Activated naive CD4-positive, alpha-beta T cell (primary cell): ENCODE data around the gene IARS2.
A peak's percentile ranks its signal among the peaks of the same experiment; 100 is the strongest.
"Not testable (repeated sequence)": the region's sequence is repeated elsewhere in the genome, so short reads cannot be mapped to it uniquely, and the experiment has no call there.

ENCODE experiments used
- DNase-seq, 4 experiments: peaks; one replicate each; lab custom pipeline; 2025; lab: John Stamatoyannopoulos, UW

The IARS2 gene

GRCh38 chr1:220094016-220094911, at the start of gene IARS2:
IARS2 (plus strand) TSS chr1:220094132; CDS start chr1:220094217, 85 bp downstream.
- peak; percentile 63 to 94 (median 86) for DNase-seq

GRCh38 chr1:220044678-220045355, 49.1 kb upstream of the IARS2 start:
- no peak for DNase-seq

- no peak for DNase-seq
Observed at GRCh38 chr1:220045356-220046051, 48.4 kb upstream of the IARS2 start.

- DNase-seq: peak; percentile 77 to 88 (median 84)
Observed at GRCh38 chr1:220046052-220046930, 47.6 kb upstream of the IARS2 start, which contains the start of gene EPRS1. EPRS1 (minus strand) TSS chr1:220046505; CDS start chr1:220046388, 117 bp downstream.

GRCh38 chr1:220056374-220056773, 37.6 kb upstream of the IARS2 start:
- DNase-seq: no peak

GRCh38 chr1:220060876-220061275, 33.1 kb upstream of the IARS2 start:
- DNase-seq: no peak

GRCh38 chr1:220062629-220063028, 31.3 kb upstream of the IARS2 start:
- no peak for DNase-seq

- DNase-seq: no peak
Observed at GRCh38 chr1:220067269-220068204, 26.4 kb upstream of the IARS2 start.

GRCh38 chr1:220076861-220077762, 16.8 kb upstream of the IARS2 start:
- no peak for DNase-seq

- no peak for DNase-seq
Observed at GRCh38 chr1:220077887-220078286, 16.0 kb upstream of the IARS2 start.

- no peak for DNase-seq
Observed at GRCh38 chr1:220084460-220084859, 9.5 kb upstream of the IARS2 start.

GRCh38 chr1:220086261-220086686, 7.7 kb upstream of the IARS2 start:
- DNase-seq: not testable (repeated sequence)

GRCh38 chr1:220089650-220090556, 4.0 kb upstream of the IARS2 start, which contains the start of gene BPNT1:
BPNT1 (minus strand) TSS chr1:220089788; CDS start chr1:220079846, 9,942 bp downstream.
- DNase-seq: peak; percentile 84 to 96 (median 90)

- DNase-seq: no peak
Observed at GRCh38 chr1:220092694-220093093, 1.2 kb upstream of the IARS2 start.

- no peak for DNase-seq
Observed at GRCh38 chr1:220093361-220094015, 444 bp upstream of the IARS2 start.

- DNase-seq: no peak
Observed at GRCh38 chr1:220099826-220100225, 5.9 kb downstream of the IARS2 start.

GRCh38 chr1:220110473-220110872, 16.5 kb downstream of the IARS2 start:
- DNase-seq: not testable (repeated sequence)
